A549 treated with AZD9567 at 1 μM for 4 hours (cell line): ENCODE measurements around the gene MRPL20. TPM values are rescaled to one million over a fixed set of nuclear protein-coding genes. Genes with fewer than 3 reads are reported as not detected.

Experiments used
- total RNA-seq: library from RNA; stranded (reverse); fragments of 200-300 nt; extraction: Qiagen RNA extraction; gene quantifications from 5 replicates; pipeline ENCODE4 v1.2.3, GENCODE V29; 2022; ENCODE audit not compliant: insufficient read depth

Gene MRPL20
- 133 to 140 TPM (median 135 TPM) in 5 replicates for total RNA-seq

GRCh38 chr1:1406821-1407635 is at the start of gene MRPL20:
MRPL20 (minus strand) TSS chr1:1407293; CDS start chr1:1407217, 76 bp downstream.

DNA sequence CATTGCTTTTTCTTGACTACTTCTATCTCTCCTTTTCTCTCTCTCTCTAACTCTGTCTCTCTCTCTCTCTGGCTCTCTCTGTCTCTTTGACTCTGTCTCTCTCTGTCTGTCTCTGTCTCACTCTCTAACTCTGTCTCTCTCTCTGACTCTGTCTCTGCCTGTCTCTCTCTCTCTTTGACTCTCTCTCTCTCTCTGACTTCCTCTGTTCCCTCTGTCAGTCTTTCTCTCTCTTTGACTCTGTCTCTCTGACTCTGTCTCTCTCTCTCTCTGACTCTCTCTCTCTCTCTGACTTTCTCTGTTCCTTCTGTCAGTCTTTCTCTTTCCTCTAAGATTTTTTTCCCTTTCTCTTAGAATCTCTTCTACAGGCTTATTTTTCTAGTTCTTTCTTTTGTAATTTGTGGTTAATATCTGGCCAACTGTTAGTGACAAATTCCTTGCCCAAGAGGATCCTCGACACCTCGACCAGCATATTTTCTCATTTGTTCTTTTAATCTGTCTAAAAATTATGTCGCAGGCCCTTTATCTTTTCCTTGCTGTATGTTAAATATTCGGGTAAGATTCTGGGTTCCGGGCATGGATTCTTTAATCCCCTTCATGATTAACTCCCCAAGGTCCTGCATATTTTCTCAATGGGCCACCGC is 42.1 kb upstream of the MRPL20 start, which contains the start of gene ATAD3C:
Gene ATAD3C, plus strand, starts transcription at position 591 of the 641 bp plus-strand sequence. CDS start 995 bp downstream, outside the sequence.

GRCh38 chr1:1435106-1435903 is 28.2 kb upstream of the MRPL20 start, which contains the start of gene VWA1:
VWA1 (plus strand) TSS chr1:1435690; CDS start chr1:1435749, 59 bp downstream.

GRCh38 chr1:1421147-1421906 is 14.2 kb upstream of the MRPL20 start, which contains the start of gene ANKRD65:
ANKRD65 (minus strand) TSS chr1:1421276; CDS start chr1:1421005, 271 bp downstream.

GRCh38 chr1:1399187-1399871 is 7.8 kb downstream of the MRPL20 start, which contains the start of gene CCNL2:
CCNL2 (minus strand) TSS chr1:1399335; CDS start chr1:1399306, 29 bp downstream.

DNA sequence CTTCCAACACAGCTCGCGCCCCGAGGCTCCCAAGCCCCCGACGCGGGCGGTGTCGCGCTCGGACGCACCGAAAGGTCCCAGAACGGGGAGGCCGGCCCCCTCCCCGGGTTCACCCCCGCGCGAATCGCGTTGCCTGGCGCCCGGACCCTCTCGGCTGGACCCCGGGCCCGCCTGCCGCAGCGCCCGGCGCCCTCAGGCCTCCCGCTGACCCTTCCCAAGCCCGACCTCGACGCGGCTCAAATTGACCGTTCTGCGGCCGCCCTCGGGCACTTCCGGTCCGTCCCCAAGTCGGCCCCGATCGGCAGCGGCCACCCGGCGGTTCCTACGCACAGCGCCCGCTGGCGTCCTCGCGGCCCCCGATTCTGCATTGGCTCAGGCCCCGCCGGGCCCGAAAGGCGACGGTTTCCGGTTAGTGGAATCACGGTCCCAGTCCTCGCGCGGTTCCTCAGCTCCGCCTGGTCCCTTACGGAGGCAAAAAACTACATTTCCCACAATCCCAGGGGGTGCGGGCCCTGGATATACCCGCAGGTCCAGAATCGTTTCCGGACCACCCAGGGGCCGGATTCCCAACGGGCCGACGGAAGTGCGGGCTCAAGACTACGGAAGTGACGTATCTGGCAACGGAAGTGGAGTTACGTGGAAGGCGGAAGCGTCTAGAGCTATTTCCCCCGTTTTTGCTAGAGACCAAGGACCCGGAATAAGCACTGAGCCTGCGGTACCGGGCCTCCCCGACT is 32.0 kb downstream of the MRPL20 start, which contains the start of gene AURKAIP1:
Gene AURKAIP1, minus strand, starts transcription at position 279 of the 734 bp plus-strand sequence. CDS start 451 bp downstream, outside the sequence.

DNA sequence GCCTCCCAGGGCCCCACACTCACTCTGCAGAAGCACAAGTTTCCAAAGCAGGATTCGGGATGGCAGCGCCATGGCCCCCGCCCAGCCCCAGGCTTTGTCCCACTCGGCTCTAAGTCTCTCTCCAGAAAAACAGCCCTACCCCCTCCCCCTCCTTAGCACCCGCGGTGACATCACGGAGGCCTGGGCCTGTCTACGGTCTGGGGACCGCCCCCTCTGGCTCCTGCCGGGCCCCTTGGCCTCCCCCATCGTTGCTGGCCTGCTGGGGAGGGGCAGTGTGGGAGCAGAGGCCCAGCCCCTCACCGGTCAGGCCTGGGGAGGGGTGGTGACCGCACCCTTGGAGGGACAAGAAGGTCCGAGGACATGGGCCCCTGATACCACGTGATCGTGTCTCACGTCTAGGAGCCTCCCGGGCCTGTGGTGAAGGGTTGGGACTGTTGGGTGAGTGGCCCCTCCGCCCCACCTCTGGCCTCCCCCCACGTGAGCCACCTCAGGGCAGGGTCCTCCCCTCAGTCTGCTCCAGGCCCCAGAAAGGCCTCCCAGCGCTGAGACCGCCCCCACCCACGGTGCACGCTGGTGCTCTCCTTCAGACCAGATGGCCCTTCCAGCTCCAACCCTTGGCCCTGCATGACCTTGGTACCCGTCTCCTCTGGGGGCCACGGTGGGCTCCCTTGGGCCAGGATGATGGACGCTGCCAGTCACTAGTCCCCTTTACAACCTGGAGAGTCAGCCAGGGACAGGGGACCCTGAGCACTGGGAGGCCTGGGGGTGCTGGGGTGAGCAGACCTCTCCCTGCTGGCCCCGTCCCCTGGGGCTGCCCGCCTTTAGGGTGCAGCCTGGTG is 48.4 kb downstream of the MRPL20 start, which contains the start of gene MXRA8:
Gene MXRA8, minus strand, starts transcription at position 123 of the 839 bp plus-strand sequence. Its CDS starts 51 bp downstream, at position 72.

Other genes with a start within 250 kb of the MRPL20 start
- gene TTLL10, start 233.4 kb downstream of the MRPL20 start, total RNA-seq, result not detected in 5 replicates
- 0.09 to 0.20 TPM (median 0.12 TPM) in 3 of 5 replicates, not detected in the others for gene TNFRSF18, start 200.7 kb downstream of the MRPL20 start, total RNA-seq
- 0.07 to 0.21 TPM (median 0.10 TPM) in 3 of 5 replicates, not detected in the others for gene TNFRSF4, start 193.1 kb downstream of the MRPL20 start, total RNA-seq
- 104 to 133 TPM (median 126 TPM) in 5 replicates for gene SDF4, start 175.3 kb downstream of the MRPL20 start, total RNA-seq
- 13.1 to 18.5 TPM (median 15.8 TPM) in 5 replicates for gene B3GALT6, start 175.1 kb downstream of the MRPL20 start, total RNA-seq
- gene C1QTNF12, start 160.6 kb downstream of the MRPL20 start, total RNA-seq, result 1.1 to 1.6 TPM (median 1.5 TPM) in 4 of 5 replicates, not detected in the other
- gene UBE2J2, start 133.4 kb downstream of the MRPL20 start, total RNA-seq, result 44.2 to 51.4 TPM (median 48.2 TPM) in 5 replicates
- 1.1 to 18.6 TPM (median 1.4 TPM) in 5 replicates for gene SCNN1D, start 126.9 kb downstream of the MRPL20 start, total RNA-seq
- gene ACAP3, start 99.4 kb downstream of the MRPL20 start, total RNA-seq, result 6.6 to 21.5 TPM (median 19.8 TPM) in 5 replicates
- 12.9 to 26.3 TPM (median 24.1 TPM) in 5 replicates for gene PUSL1, start 98.7 kb downstream of the MRPL20 start, total RNA-seq
- gene INTS11, start 82.6 kb downstream of the MRPL20 start, total RNA-seq, result 55.6 to 67.7 TPM (median 66.1 TPM) in 5 replicates
- 18.5 to 24.0 TPM (median 22.6 TPM) in 5 replicates for gene CPTP, start 82.5 kb downstream of the MRPL20 start, total RNA-seq
- gene TAS1R3, start 76.0 kb downstream of the MRPL20 start, total RNA-seq, result 0.09 to 0.24 TPM (median 0.17 TPM) in 4 of 5 replicates, not detected in the other
- 38.9 to 68.4 TPM (median 63.4 TPM) in 5 replicates for gene DVL1, start 57.9 kb downstream of the MRPL20 start, total RNA-seq
- 0.13 to 3.5 TPM (median 0.20 TPM) in 4 of 5 replicates, not detected in the other for gene MXRA8, start 48.7 kb downstream of the MRPL20 start, total RNA-seq
- 105 to 181 TPM (median 175 TPM) in 5 replicates for gene AURKAIP1, start 32.1 kb downstream of the MRPL20 start, total RNA-seq
- 32.2 to 72.8 TPM (median 64.8 TPM) in 5 replicates for gene CCNL2, start 8.0 kb downstream of the MRPL20 start, total RNA-seq
- gene ANKRD65, start 14.0 kb upstream of the MRPL20 start, total RNA-seq, result 0.06 to 0.10 TPM in 2 of 5 replicates, not detected in the others
- gene VWA1, start 28.4 kb upstream of the MRPL20 start, total RNA-seq, result 8.4 to 16.5 TPM (median 15.0 TPM) in 5 replicates
- gene ATAD3C, start 42.4 kb upstream of the MRPL20 start, total RNA-seq, result not detected in 5 replicates
- 0.86 to 3.6 TPM (median 3.2 TPM) in 5 replicates for gene ATAD3B, start 64.5 kb upstream of the MRPL20 start, total RNA-seq
- 27.2 to 40.3 TPM (median 38.7 TPM) in 5 replicates for gene ATAD3A, start 104.9 kb upstream of the MRPL20 start, total RNA-seq
- gene TMEM240, start 133.3 kb upstream of the MRPL20 start, total RNA-seq, result 0.29 to 0.60 TPM (median 0.46 TPM) in 4 of 5 replicates, not detected in the other
- gene SSU72, start 167.6 kb upstream of the MRPL20 start, total RNA-seq, result 88.5 to 97.7 TPM (median 95.6 TPM) in 5 replicates
- gene FNDC10, start 192.8 kb upstream of the MRPL20 start, total RNA-seq, result 3.9 to 8.7 TPM (median 7.5 TPM) in 5 replicates
- gene MIB2, start 208.2 kb upstream of the MRPL20 start, total RNA-seq, result 13.7 to 23.9 TPM (median 21.8 TPM) in 5 replicates
- 0.53 to 0.73 TPM (median 0.71 TPM) in 4 of 5 replicates, not detected in the other for gene MMP23B, start 224.9 kb upstream of the MRPL20 start, total RNA-seq